HTR-8/SVneo (cell line): ENCODE measurements around the gene CRYBB3.
"Not testable (repeated sequence)": the region's sequence is repeated elsewhere in the genome, so short reads cannot be mapped to it uniquely, and the experiment has no call there.

Experiments used
- DNase-seq: peaks from one replicate; pipeline ENCODE4 v3.0.0; 2011; ENCODE audit warnings: low spot score, mixed read lengths; ENCODE audit not compliant: insufficient read length
- FAIRE-seq: peaks from 2 replicates; lab custom pipeline; 2011; peaks lifted over from hg19 to GRCh38; lab: Jason Lieb, UNC

Gene CRYBB3

DNA sequence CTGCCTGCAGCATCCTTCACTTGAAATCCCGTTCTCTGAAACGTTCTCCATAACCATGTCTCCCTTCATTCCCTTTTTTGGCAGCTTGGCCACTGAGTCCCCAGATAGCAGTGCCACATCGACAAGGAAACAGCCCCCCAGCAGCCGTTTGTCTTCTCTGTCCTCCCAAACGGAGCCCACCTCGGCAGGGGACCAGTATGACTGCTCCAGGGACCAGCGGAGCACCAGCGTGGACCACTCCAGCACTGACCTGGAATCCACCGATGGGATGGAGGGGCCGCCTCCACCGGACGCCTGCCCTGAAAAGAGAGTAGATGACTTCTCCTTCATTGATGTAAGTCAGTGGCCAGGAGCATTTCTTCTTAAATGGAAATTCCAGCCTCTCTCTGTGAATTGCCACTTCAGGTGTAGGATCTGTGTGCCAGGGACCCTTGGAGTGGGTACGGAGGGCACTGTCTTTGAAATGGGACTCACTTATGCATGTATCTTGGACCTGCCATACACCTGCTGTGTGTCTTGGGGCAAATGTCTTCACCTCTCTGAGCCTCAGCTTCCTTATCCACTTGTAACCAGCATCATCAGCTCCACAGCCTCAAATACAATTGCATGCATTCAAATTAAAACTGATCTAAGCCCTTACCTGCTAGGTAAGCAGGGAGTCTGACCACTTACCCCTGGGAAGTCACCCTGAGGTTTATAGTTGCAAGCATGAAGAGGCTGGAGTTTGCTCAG, 25.3 kb upstream of the CRYBB3 start:
- DNase-seq = no peak
- no peak for FAIRE-seq

- DNase-seq = no peak
Observed at GRCh38 chr22:25174888-25175411, 24.7 kb upstream of the CRYBB3 start.

DNA sequence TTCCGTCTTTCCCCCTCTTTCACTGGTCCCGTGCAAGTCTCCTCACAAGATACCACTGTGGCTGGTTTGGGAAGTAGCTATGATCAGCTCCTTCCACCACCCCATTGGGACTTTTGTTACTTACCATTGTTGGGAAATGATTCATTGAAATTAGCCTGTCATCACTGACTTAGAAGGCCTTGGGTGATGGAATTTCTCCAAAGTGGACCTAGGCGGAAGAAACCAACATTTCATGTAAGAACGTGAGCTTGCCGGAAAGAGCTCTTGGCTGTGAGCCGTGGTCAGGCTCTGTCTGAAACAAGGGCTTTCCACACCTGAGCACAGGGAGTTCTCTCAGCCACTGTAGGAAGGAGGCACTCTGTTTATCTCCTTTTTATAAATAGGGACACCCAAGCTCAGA, 23.5 kb upstream of the CRYBB3 start:
- no peak for FAIRE-seq
- no peak for DNase-seq

More at GRCh38 chr22:25174888-25175411, 24.7 kb upstream of the CRYBB3 start:
- no peak for FAIRE-seq

GRCh38 chr22:25176799-25177198, 22.9 kb upstream of the CRYBB3 start:
- FAIRE-seq = no peak
- DNase-seq = no peak

GRCh38 chr22:25177226-25177625, 22.4 kb upstream of the CRYBB3 start:
- FAIRE-seq (no peak), DNase-seq (no peak)

- DNase-seq (no peak), FAIRE-seq (no peak)
Observed at GRCh38 chr22:25177895-25178294, 21.8 kb upstream of the CRYBB3 start.

DNA sequence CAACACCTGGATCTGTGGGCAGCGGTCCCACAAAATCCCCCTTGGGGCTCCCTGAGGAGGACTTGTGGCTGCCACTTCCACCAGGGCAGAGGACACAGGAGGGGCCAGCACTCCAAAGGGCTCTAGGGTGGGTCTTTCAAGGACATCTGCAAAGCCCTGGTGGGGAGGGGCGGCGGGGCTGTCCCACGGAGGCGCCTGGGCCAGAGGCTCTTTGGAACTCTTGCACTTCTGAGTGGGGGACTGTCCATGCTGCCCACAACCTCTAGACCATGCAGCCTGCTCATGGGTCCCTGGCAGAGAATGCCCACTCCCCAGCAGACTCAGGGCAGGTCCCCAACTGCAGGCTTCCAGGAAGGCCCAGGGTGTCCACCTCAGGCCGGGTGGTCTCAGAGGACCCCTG, 21.3 kb upstream of the CRYBB3 start:
- FAIRE-seq, DNase-seq: not testable (repeated sequence)

DNA sequence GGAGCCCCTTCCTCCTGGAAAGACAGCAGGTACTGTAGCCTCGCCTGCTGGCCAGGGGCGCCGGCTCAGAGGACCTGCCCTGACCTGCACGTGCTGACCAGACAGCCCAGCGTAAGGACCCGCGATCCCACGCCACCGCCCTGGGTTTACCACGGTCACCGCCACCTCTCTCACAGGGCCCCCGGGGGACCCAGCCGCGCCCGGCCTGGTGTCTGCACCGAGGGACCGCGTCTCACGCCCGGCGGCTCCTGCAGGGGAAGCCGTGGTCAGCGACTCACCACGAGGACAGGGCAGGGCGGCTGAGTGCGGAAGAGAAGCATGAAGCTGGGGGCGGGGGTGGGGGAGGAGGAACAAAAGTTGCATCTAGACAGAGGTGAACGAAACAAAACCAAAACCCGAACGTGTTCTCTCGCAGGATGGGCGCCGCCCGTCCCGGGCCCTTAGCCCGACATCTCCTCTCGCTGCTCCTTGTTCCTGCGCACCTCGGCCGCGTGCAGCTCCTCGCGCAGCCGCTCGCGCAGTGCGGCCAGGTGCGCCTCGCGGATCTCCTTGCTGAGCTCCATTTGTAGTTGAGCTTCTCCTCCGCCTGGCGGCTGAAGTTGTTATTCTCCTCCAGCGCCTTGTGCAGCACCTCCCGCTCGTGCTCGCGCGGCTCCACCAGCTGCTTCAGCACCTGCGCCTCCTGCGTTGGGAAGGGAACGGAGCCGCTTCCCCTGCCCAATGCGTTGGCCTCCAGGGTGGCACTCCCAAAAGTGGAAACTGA, 20.6 kb upstream of the CRYBB3 start:
- peak; percentile 80 for FAIRE-seq
- not testable (repeated sequence) for DNase-seq

DNA sequence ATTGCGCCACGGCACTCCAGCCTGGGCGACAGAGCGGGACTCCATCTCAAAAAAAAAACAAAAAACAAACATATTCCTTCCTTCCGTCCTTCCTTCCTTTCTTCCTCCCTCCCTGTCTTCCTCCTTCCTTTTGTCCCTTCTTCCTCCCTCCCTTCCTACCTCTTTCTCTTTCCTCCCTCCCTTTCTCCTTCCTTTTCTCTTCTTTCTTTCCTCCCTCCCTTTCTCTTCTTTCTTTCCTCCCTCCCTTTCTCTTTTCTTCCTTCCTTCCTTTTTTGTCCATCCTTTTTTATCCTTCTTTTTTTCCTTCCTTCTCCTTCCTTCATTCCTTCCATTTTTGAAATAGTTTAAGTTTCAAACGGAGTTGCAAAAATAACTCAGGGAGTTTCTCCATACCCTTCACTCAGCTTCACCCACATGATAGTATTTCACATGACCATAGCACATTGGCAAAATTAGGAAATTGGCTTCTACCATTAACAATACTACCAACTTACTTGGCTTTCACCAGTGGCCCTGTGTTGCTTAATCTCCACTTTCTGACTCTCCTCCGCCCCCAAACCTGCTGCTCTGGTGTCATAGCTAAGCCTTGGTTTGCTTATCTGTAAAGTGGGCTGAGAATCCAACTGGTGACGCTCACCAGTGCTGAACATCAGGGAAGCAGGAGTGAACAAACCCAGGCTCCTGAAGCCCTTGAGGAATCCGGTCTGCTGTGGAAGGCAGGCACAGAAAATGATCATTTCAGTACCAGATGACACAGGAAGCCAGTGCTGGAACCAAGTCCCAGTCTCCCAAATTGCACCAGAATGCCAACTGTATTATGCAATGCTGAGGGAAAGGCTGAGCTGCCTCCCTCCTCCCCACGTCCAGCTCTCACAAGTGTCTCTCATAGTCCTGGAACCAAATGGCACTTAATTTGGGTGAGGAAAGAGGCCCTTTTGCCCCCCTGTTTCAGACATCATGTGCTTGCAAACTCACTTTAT, 17.2 kb upstream of the CRYBB3 start:
- FAIRE-seq (no peak), DNase-seq (no peak)

DNA sequence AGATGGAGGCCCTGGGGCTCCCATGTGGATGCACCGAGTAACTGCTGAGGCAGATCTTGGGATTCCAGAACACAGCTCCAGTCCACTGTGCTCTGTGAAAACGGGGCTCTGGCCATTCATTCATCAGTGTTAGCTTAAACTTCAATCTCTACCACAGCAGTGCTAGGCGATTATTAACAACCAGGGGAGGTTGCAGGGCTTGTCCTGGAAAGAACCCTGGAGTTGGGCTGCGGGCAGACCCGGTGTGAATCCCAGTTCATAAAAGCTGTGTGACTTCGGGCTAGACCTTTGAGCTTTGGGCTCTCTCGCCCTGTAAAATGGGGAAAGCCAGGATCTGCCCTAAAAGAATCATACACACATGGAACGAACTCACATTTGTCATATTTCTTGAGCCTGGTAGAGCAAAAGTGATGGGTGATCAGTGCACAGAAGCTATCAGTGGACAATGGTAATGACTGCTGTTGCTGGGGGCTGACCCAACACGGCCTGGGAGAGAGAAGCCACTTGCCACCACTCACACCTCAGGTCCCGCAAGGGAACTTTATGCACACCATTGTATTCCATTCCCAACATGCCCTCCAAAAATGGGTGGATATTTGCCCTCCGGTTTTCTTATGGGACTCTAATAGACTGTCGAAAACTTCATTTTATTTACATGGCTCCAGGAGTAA, 15.6 kb upstream of the CRYBB3 start:
- no peak for FAIRE-seq
- no peak for DNase-seq

GRCh38 chr22:25186140-25186539, 13.5 kb upstream of the CRYBB3 start:
- FAIRE-seq (no peak), DNase-seq (no peak)

DNA sequence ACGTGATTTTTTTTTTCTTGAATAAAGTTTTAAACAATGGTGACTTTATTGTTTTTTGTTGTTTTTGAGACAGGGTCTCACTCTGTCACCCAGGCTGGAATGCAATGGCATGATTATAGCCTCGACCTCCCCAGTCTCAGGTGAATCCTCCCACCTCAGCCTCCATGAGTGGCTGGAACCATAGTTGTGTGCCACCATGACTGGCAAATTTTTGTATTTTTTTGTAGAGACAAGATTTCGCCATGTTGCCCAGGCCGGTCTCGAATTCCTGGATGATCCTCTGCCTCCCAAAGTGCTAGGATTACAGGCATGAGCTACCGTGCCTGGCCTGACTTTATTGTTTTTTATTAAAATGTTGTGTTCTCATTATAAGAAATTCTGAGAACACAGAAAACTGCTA, 12.2 kb upstream of the CRYBB3 start:
- DNase-seq (no peak), FAIRE-seq (no peak)

DNA sequence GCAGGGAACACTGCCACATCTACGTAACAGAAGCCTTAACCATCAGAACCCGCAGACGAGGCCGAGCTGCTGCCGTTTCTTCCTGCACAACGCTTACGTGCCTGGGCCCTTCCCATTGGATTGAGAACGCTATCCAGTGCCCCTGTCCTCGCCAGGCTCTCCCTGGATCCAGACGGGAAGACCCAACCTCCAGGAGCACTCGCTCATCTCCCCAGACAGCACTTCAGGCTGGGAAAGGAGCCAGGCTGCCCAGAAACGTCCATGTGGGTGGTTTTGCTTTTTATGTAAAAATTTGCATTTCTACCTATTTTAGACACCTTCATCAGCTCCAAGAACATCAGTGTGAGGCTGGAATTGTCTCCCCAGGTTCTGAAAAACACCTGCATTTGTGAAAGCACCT, 7.3 kb upstream of the CRYBB3 start:
- DNase-seq (no peak), FAIRE-seq (no peak)

GRCh38 chr22:25193130-25193529, 6.5 kb upstream of the CRYBB3 start:
- FAIRE-seq = no peak
- DNase-seq = no peak

- DNase-seq (no peak), FAIRE-seq (no peak)
Observed at GRCh38 chr22:25193548-25193947, 6.1 kb upstream of the CRYBB3 start.

DNA sequence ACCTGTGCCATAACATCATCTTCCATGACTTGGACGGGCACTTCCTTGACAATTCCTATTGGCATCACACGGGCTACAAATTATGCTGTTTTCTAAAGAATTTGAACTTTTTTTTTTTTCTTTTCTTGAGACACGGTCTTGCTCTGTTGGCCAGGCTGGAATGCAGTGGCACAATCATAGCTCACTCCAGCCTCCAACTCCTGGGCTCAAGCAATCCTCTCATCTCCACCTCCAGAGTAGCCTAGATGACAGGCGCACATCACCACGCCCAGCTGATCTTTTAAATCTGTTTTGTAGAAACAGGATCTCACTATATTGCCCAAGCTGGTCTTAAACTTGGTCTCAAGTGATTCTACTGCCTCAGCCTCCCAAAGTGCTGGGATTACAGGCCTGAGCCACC, 3.3 kb upstream of the CRYBB3 start:
- no peak for FAIRE-seq
- no peak for DNase-seq

- FAIRE-seq = no peak
- DNase-seq = no peak
Observed at GRCh38 chr22:25197340-25197739, 2.3 kb upstream of the CRYBB3 start.

DNA sequence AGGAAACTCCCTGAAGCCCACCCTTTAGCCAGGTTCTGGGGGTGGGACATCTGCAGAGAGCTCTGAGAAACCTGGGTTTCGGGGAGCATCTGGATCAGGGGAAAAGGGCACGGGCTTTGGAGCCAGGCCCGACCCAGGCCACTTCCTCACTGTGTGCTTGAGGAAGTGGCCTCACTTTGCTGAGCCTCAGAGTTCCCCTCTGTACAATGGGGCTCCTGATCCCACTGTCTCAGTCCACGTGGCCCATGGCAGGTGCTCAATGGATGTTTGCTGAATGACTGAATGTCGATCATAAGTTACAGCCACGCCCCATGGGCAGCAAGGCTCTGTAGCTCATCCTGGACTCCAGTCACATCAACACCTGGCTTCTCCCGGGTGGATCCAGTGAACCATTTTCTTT, 1.3 kb downstream of the CRYBB3 start:
- no peak for FAIRE-seq
- DNase-seq = no peak

GRCh38 chr22:25201557-25202273, 2.1 kb downstream of the CRYBB3 start:
- FAIRE-seq (no peak), DNase-seq (no peak)
